ENCODE results near the gene CTNNB1.

GRCh38 chr3:41250825-41251224 is 51.5 kb downstream of the CTNNB1 start:
- TF ChIP-seq CTCF (IDR thresholded peaks at IDR 0.05; ENCODE audit: borderline replicate concordance, extremely low read depth, low read length, poor library complexity, severe bottlenecking) (no peak), EZH2 (IDR thresholded peaks at IDR 0.05; ENCODE audit: borderline replicate concordance, low read depth, low read length, severe bottlenecking) (no peak)

All from DND-41 (cell line).